Activated CD4-positive, alpha-beta memory T cell treated with anti-CD3 and anti-CD28 coated beads, Interleukin-2, amount 10 ng/mL, durations not matched to agents 7 days and 5 days (primary cell): ENCODE measurements around the gene ABCC12. TPM values are rescaled to one million over a fixed set of nuclear protein-coding genes. Genes with fewer than 3 reads are reported as not detected.

ENCODE experiments used
- CTCF ChIA-PET: fragments of 350-600 bp; sonication (Branson Sonifier 250); formaldehyde crosslinking; loops from one replicate; lab custom pipeline; 2021; ENCODE audit warnings: antibody characterized with exemption, inconsistent platforms; lab: Charles Lee
- POLR2A ChIA-PET: fragments of 350-600 bp; sonication (Branson Sonifier 250); formaldehyde crosslinking; loops from one replicate; lab custom pipeline; 2021; ENCODE audit warnings: antibody characterized with exemption; lab: Charles Lee
- DNase-seq: peaks from one replicate; pipeline ENCODE4 v3.0.0-alpha.2; 2020
- H3K27ac Mint-ChIP-seq: one replicate; pipeline ENCODE4 v1.8.0; 2021; ENCODE audit warnings: mild to moderate bottlenecking, mixed read lengths
- H3K27me3 Mint-ChIP-seq: one replicate; pipeline ENCODE4 v1.8.0; 2021; ENCODE audit warnings: mixed read lengths
- H3K36me3 Mint-ChIP-seq: one replicate; pipeline ENCODE4 v1.8.0; 2021; ENCODE audit warnings: low read depth, mixed read lengths
- H3K4me1 Mint-ChIP-seq: one replicate; pipeline ENCODE4 v1.8.0; 2021; ENCODE audit warnings: mixed read lengths
- H3K4me3 Mint-ChIP-seq: one replicate; pipeline ENCODE4 v1.8.0; 2021; ENCODE audit warnings: mild to moderate bottlenecking, mixed read lengths
- H3K9me3 Mint-ChIP-seq: one replicate; pipeline ENCODE4 v1.8.0; 2021; ENCODE audit warnings: mixed read lengths
- total RNA-seq, 2 experiments: library from RNA; stranded (reverse); gene quantifications; one replicate each; pipeline ENCODE4 v1.2.3, GENCODE V29; 2021

ABCC12 gene
- total RNA-seq, 2 experiments from 2014 or later = not detected

DNA sequence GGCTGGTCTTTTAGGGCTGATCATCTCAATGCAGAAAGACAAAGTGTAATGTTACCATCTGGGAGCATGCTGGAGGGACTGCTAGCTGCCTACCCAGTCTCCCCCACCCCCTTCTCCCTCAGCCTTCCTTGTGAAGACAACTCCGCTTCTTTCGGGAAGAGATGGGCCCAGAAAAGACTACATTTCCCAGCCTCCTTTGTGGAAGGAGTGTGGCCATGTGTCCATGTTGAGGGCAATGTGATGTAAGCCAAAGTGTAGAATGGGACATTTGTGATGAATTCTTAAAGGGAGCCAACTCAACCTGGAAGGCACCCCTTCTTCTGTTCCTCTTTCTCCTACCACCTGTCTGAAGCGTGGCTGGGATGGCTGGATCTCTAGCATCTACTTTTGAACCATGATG, 16.3 kb downstream of the ABCC12 start:
- Mint-ChIP-seq H3K36me3 (no peaks in the 10 kb centered on the region), H3K27ac (no peak overlapping the region), H3K4me1 (no peaks in the 10 kb centered on the region), H3K9me3 (no peaks in the 10 kb centered on the region), H3K4me3 (no peak overlapping the region), H3K27me3 (peaks cover 9% of the 10 kb centered on the region)
- DNase-seq = no peak
- ChIA-PET POLR2A (no interaction called here), CTCF (interaction anchor here (1.4 kb wide), 1 partner anchor 25 kb away, joined by 3 read pairs; no protein-coding TSS in a partner anchor)

DNA sequence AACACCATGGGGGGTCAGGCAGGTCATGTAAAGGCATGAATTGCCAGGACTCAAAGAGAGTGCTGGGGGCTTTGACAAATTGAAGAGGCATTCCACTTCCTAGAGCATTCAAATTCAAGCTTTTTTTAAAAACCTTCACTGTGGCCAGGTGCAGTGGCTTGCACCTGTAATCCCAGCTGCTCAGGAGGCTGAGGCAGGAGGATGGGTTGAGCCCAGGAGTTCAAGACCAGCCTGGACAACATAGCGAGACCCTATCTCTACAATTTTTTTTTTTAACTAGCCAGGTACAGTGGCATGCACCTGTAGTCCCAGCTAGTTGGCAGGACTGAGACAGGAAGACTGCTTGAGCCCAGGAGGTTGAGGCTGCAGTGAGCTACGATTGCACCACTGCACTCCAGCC, 17.2 kb downstream of the ABCC12 start:
- Mint-ChIP-seq H3K36me3 (no peaks in the 10 kb centered on the region), H3K27ac (no peak overlapping the region), H3K4me3 (no peak overlapping the region), H3K4me1 (no peaks in the 10 kb centered on the region), H3K27me3 (peaks cover 5% of the 10 kb centered on the region), H3K9me3 (no peaks in the 10 kb centered on the region)
- ChIA-PET POLR2A (interaction anchor here (0.5 kb wide), 1 partner anchor 1070 kb away, joined by 4 read pairs; no protein-coding TSS in a partner anchor), CTCF (no interaction called here)
- DNase-seq = no peak

DNA sequence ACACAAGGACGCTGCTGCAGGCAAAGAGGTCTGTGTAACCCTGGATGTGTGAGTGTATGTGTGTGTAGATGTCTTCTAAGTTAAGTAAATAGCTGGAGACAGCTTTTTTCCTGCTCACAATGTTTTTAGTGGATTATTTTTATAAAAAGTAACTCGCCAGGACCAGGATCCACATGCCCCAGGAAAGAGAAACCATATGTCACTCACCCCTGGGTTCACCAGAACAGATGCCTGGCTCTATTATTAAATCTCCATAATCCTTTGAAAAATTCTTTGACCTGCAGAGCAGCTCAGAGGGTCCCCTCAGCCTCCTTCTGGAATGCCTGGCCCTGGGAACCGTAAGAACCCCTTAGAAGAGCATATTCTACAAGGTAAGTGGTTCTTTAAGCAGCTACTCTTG, 18.0 kb downstream of the ABCC12 start:
- ChIA-PET CTCF (no interaction called here), POLR2A (no interaction called here)
- H3K4me1 Mint-ChIP-seq = no peaks in the 10 kb centered on the region

DNA sequence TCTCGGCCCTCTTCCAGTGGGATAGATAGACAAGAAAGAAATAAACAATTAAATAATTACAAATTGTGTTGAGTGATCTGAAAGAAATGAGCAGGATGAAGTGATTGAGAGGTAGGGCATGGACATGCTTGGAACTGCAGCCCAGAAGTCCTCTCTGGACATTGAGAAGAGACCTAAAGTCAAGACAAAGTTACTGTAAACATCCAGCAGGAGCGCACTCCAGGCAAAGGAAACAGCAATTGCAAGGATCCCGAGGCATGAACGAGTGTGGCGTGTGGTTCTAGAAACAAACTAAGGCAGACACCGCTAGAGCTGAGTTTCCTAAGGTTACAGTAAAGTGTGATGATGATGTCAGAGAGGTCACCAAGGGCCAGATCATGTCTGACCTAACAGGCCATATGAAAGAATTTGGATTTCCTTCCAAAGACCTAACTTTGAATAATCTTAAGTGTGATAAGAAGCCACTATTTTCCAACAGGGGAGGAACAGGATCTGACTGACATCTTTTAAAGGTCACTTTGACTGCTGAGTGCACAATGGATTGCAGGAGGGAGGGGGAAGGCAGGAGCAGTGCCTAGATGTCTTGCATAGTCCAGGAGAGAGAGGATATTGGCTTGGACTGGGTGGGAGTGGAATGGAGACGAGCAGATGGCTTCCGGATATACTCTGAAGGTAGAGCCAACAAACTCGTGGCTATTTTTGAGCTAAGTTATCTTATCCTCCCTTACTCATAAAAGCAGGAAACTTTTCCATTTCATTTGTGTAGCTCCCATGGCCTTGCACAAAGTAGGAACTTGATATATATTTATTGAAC, 19.0 kb downstream of the ABCC12 start:
- POLR2A ChIA-PET = no interaction called here
- no peak overlapping the region for H3K4me3 Mint-ChIP-seq
- CTCF ChIA-PET = no interaction called here
- no peaks in the 10 kb centered on the region for H3K9me3 Mint-ChIP-seq
- DNase-seq = no peak
- H3K27me3 Mint-ChIP-seq = peaks cover 2% of the 10 kb centered on the region
- H3K36me3 Mint-ChIP-seq = no peaks in the 10 kb centered on the region
- no peaks in the 10 kb centered on the region for H3K4me1 Mint-ChIP-seq
- no peak overlapping the region for H3K27ac Mint-ChIP-seq

More for the DNA sequence above, 18.0 kb downstream of the ABCC12 start:
- Mint-ChIP-seq H3K27ac (no peak overlapping the region), H3K27me3 (peaks cover 5% of the 10 kb centered on the region), H3K36me3 (no peaks in the 10 kb centered on the region), H3K9me3 (no peaks in the 10 kb centered on the region), H3K4me3 (no peak overlapping the region)
- no peak for DNase-seq

DNA sequence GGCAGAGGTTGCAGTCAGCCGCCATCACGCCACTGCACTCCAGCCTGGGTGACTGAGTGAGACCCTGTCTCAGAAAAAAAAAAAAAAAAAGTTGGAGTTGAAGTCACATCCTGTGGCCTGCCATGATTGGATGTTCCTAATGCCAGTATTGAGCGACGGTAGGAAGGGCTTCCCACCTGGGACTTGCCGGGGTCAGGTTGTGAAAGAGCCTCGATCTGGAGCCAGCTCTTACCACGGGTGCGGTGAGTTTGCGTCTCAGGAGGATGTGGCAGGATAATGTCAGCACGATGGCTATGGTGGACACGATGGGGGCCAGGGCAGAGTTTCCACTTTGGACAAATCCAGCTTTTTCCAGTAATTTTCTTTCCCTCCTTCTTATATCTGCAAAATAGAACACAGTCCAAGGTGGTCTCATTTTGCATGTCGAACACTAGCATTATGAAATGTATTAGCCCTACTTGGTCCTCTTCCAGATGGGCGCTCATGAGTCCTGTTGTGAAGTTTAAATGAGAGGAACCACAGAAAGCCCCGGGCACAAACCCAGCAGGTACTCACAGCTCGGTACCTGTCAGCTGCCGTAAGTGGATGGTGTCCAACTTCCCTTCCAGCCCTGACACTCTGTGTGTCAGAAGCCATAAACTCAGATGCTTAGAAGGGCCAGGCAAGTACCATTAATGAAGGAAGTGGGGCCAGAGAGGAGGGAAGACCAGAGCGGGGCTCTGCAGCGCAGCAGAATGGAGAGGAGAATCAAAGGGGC, 22.2 kb downstream of the ABCC12 start:
- CTCF ChIA-PET = no interaction called here
- no peak overlapping the region for H3K27ac Mint-ChIP-seq

DNA sequence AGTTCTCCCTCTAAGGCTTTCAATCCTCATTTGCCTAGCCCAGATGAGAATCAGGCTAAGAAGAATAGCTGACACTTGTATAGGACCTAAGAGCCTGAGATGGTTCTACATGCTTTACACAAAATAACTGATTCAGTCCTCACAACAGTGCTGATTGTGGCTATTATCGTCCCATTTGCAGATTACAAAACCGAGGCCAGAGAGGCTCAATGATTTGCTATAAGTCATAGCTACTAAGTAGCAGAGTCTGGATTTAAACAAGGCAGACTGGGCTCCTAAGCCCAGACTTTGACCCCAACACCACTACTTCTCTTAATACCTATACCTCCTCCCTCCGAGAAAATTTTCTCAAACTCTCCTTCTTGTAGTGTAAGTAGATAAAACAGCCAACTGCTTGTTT, 23.1 kb downstream of the ABCC12 start:
- CTCF ChIA-PET = no interaction called here
- Mint-ChIP-seq H3K36me3 (no peaks in the 10 kb centered on the region), H3K4me1 (no peaks in the 10 kb centered on the region), H3K9me3 (no peaks in the 10 kb centered on the region), H3K27me3 (peaks cover 6% of the 10 kb centered on the region), H3K4me3 (no peak overlapping the region), H3K27ac (no peak overlapping the region)
- no peak for DNase-seq
- POLR2A ChIA-PET = no interaction called here

More for the DNA sequence above, 22.2 kb downstream of the ABCC12 start:
- Mint-ChIP-seq H3K9me3 (no peaks in the 10 kb centered on the region), H3K4me3 (no peak overlapping the region), H3K4me1 (no peaks in the 10 kb centered on the region), H3K36me3 (no peaks in the 10 kb centered on the region), H3K27me3 (peaks cover 6% of the 10 kb centered on the region)
- DNase-seq = no peak
- POLR2A ChIA-PET = no interaction called here

DNA sequence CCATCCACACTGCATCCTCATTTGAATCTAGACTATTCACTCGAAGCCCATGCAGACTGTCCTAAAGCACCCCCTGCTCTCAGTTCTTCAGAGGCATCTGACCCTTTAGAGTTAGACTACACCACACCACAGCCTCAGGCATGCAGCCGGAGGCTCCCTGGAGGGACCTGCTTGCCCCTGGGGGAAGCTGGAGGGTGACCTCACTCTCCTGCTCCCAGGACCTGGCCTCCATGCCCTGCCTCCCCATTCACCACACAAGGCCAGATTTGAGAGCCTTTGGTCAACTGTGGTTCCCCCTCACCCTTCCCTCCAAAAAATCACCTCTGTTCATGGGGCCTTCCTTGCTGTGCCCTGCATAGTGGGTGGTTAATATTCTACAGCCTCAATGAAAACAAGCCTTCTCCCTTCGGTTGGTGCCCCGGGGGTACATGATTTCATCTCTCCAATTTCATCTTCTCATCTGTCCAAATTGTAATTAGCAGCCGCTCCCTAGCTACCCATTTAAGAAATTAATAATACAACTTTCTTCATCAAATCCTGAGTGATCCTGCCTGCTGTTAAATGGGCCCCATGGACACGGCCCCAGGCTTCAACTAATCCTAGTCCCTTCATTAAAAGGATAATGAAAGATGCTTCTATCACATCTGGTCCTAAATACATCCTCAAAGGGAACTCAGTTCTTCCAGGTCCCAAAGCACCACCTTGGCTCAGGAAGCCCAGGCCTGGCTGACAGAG, 24.4 kb downstream of the ABCC12 start:
- Mint-ChIP-seq H3K27me3 (peaks cover 6% of the 10 kb centered on the region), H3K4me3 (no peak overlapping the region), H3K27ac (no peak overlapping the region), H3K36me3 (no peaks in the 10 kb centered on the region), H3K9me3 (no peaks in the 10 kb centered on the region), H3K4me1 (no peaks in the 10 kb centered on the region)
- POLR2A ChIA-PET = no interaction called here
- no peak for DNase-seq
- CTCF ChIA-PET = no interaction called here

DNA sequence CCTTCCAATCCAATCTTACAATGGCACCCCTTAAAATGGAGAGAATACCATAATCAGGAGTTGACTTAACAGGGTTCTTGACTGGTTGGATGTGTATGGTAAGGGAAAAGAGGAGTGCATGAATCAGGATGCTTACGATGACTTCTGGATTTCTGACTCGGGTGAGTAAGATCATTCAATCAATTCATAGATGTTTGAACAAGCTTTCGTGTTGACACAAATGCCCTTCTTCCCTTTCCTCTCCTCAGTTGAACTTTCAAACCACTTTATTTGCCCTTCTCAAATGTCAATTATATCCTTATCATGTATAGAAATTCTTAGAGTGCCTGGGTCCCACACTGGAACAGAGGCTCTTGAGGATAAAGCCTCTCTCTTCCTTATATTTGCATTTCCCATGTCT, 25.9 kb downstream of the ABCC12 start:
- H3K9me3 Mint-ChIP-seq = no peaks in the 10 kb centered on the region
- ChIA-PET POLR2A (no interaction called here), CTCF (no interaction called here)
- no peak overlapping the region for H3K4me3 Mint-ChIP-seq
- no peaks in the 10 kb centered on the region for H3K4me1 Mint-ChIP-seq
- DNase-seq = no peak
- no peaks in the 10 kb centered on the region for H3K36me3 Mint-ChIP-seq
- no peak overlapping the region for H3K27ac Mint-ChIP-seq
- peaks cover 6% of the 10 kb centered on the region for H3K27me3 Mint-ChIP-seq

DNA sequence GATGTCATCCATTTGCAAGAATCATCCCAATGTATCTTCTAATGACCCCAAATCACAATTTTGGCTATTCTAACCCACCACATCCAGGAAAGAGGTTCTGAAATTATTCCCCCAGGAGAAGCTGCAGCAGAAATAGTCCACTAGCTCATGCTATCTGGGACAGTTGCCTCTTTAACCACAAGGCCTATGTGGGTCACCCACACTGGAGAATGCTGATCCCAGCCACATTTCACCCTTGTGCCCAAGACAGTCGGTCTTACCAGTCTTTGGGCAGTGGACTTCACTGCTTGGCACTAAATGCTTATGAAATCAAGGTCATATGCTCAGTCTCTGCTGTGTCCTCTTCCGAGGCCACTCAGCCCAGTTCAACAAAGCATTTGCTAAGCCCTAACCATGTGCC, 27.0 kb downstream of the ABCC12 start:
- H3K36me3 Mint-ChIP-seq = no peaks in the 10 kb centered on the region

DNA sequence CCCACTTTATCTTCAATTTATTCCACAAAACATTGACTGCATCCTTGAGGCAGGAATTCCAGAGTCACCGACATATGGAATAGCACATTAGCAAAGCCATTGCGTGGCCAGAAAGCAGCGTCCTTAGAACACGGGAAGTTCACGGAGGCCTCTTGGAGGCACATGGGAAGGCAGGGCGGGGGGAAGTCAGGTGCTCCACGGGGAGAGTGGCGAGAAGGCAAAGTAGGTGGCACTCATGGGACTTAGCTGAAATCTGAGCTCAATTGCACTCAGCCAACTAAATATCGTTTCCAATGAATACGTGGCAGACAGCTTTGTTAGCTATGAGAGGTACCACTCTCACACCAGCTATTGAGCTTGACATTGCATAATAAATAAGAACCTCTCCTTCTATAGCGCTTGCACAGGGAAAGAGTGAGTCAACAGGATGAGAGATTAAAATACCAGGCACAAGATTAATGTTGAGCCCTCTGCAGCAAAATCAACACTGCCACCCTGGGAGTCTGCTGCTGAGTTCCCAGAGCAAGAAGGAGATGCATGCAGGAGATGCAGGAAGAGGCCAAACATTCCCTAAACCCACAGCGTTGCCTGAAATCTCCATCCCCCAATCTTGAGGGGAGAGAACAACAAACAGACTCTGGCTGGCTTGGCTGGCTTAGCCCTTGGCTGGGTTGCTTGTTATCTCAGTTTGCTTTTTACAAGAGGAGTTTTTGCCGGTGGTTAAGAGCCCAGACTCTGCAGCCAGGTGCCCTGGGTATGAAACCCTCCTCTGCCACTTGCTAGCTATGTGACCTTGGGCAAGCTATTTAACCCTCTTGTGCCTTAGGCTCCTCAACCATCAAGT, 28.8 kb downstream of the ABCC12 start:
- ChIA-PET CTCF (interaction anchor here (0.8 kb wide), 1 partner anchor 10 kb away, joined by 3 read pairs; no protein-coding TSS in a partner anchor), POLR2A (no interaction called here)
- no peak overlapping the region for H3K4me3 Mint-ChIP-seq
- H3K27me3 Mint-ChIP-seq = peaks cover 5% of the 10 kb centered on the region
- no peaks in the 10 kb centered on the region for H3K36me3 Mint-ChIP-seq
- peaks cover 13% of the 10 kb centered on the region for H3K4me1 Mint-ChIP-seq
- no peak overlapping the region for H3K27ac Mint-ChIP-seq
- no peak for DNase-seq
- H3K9me3 Mint-ChIP-seq = no peaks in the 10 kb centered on the region

More for the DNA sequence above, 27.0 kb downstream of the ABCC12 start:
- DNase-seq = no peak
- Mint-ChIP-seq H3K27ac (no peak overlapping the region), H3K9me3 (no peaks in the 10 kb centered on the region), H3K27me3 (peaks cover 6% of the 10 kb centered on the region), H3K4me1 (peaks cover 2% of the 10 kb centered on the region), H3K4me3 (no peak overlapping the region)
- CTCF ChIA-PET = interaction anchor here (0.6 kb wide), 1 partner anchor 82 kb away, joined by 3 read pairs; no protein-coding TSS in a partner anchor
- POLR2A ChIA-PET = no interaction called here

DNA sequence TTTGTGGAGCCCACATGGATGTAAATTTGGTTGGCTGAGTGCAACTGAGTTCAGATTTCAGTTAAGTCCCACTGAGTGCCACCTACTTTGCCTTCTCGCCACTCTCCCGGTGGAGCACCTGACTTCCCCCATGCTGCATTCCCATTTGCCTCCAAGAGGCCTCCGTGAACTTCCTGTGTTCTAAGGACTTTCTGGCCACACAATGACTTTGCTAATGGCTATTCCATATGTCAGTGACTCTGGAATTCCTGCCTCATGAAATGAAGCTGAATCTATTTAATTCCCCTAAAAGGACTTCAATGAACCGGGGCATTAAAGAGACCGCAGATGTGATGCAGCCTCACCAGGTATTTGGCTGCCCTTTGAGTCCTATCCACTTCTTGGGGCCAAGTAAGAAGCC, 29.9 kb downstream of the ABCC12 start:
- Mint-ChIP-seq H3K27ac (no peak overlapping the region), H3K4me1 (peaks cover 13% of the 10 kb centered on the region), H3K36me3 (no peaks in the 10 kb centered on the region), H3K4me3 (no peak overlapping the region), H3K27me3 (peaks cover 5% of the 10 kb centered on the region), H3K9me3 (no peaks in the 10 kb centered on the region)
- ChIA-PET CTCF (no interaction called here), POLR2A (no interaction called here)
- no peak for DNase-seq

DNA sequence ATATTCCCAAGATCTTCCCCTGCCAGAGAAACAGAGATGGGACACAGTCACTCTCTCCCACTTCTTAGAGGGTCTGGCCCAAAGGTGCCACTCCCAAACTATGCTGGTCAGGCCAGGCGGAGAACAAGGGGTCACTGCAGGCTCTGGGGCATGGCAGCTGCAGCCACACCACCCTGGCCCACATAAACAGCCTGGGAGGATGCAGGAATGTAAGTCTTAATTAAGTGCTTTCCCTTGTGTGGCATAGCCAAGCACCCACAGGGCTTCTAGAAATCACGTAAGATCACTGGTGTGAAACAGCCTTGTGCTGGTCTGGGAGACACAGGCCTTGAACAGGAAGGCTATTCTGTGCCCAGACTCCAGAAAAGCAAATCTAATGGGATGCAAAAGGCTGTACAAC, 31.5 kb downstream of the ABCC12 start:
- CTCF ChIA-PET = interaction anchor here (0.6 kb wide), 1 partner anchor 1516 kb away, joined by 3 read pairs; no protein-coding TSS in a partner anchor
- no peak for DNase-seq
- POLR2A ChIA-PET = no interaction called here
- Mint-ChIP-seq H3K27ac (no peak overlapping the region), H3K36me3 (no peaks in the 10 kb centered on the region), H3K4me1 (peaks cover 13% of the 10 kb centered on the region), H3K27me3 (peaks cover 5% of the 10 kb centered on the region), H3K4me3 (no peak overlapping the region), H3K9me3 (no peaks in the 10 kb centered on the region)
